ENCODE measurements around the gene GPSM1. TPM values are rescaled to one million over a fixed set of nuclear protein-coding genes. Genes with fewer than 3 reads are reported as not detected.

The GPSM1 gene
- total RNA-seq, 2 donors from 2014 or later: 15.8 to 23.1 TPM

- Histone ChIP-seq H3K36me3 (replicated peaks in 1 of 2; ENCODE audit: insufficient read depth in 1 of 2, low read depth in 2 of 2) (no peaks in the 10 kb centered on the region), H3K27ac (no peak overlapping the region), H3K4me3 (no peak overlapping the region), H3K4me1 (peaks cover 19% of the 10 kb centered on the region), H3K27me3 (no peaks in the 10 kb centered on the region), H3K9me3 (no peaks in the 10 kb centered on the region)
- intact Hi-C loops (cut with DNase I): no loop called here
- ATAC-seq (no peak), DNase-seq (no peak)
- TF ChIP-seq POLR2A (IDR thresholded peaks at IDR 0.05) (no peak), CTCF (IDR thresholded peaks at IDR 0.05) (no peak)
- WGBS, 2 donors: 80 to 83% methylated on average over 14 of the region's 14 CpGs
These were observed 33.8 kb upstream of the GPSM1 start for GRCh38 chr9:136293476-136294077.

- no peak for DNase-seq
- Histone ChIP-seq H3K4me1 (peaks cover 19% of the 10 kb centered on the region), H3K9me3 (no peaks in the 10 kb centered on the region), H3K36me3 (replicated peaks in 1 of 2; ENCODE audit: insufficient read depth in 1 of 2, low read depth in 2 of 2) (no peaks in the 10 kb centered on the region), H3K4me3 (no peak overlapping the region), H3K27me3 (no peaks in the 10 kb centered on the region), H3K27ac (no peak overlapping the region)
- WGBS, 2 donors: 70 to 81% methylated on average over 2 to 4 of the region's 5 CpGs
- intact Hi-C loops (cut with DNase I): no loop called here
- no peak for ATAC-seq
- no peak for TF ChIP-seq CTCF (IDR thresholded peaks at IDR 0.05)
- no peak for TF ChIP-seq POLR2A (IDR thresholded peaks at IDR 0.05)
These were observed 32.9 kb upstream of the GPSM1 start for GRCh38 chr9:136294437-136294836.

GRCh38 chr9:136295055-136295454 is 32.3 kb upstream of the GPSM1 start:
- Histone ChIP-seq H3K4me3 (no peak overlapping the region), H3K36me3 (replicated peaks in 1 of 2; ENCODE audit: insufficient read depth in 1 of 2, low read depth in 2 of 2) (no peaks in the 10 kb centered on the region), H3K4me1 (peaks cover 19% of the 10 kb centered on the region), H3K27ac (no peak overlapping the region), H3K9me3 (no peaks in the 10 kb centered on the region), H3K27me3 (no peaks in the 10 kb centered on the region)
- 83 to 85% methylated on average over 16 of the region's 16 CpGs for WGBS, 2 donors
- TF ChIP-seq CTCF (IDR thresholded peaks at IDR 0.05): no peak
- TF ChIP-seq POLR2A (IDR thresholded peaks at IDR 0.05): no peak
- DNase-seq: no peak
- no peak for ATAC-seq
- intact Hi-C loops (cut with DNase I): no loop called here

GRCh38 chr9:136295542-136296433 is 31.6 kb upstream of the GPSM1 start:
- ATAC-seq: no peak
- DNase-seq: no peak
- H3K27ac ChIP-seq: peak overlapping the region in 1 of 4 donors; percentile 80

More at GRCh38 chr9:136295542-136296433, 31.6 kb upstream of the GPSM1 start:
- H3K27me3 ChIP-seq: no peaks in the 10 kb centered on the region
- intact Hi-C loops (cut with DNase I): no loop called here
- H3K4me3 ChIP-seq: no peak overlapping the region
- H3K4me1 ChIP-seq: peaks cover 19% of the 10 kb centered on the region
- 52 to 56% methylated on average over 21 to 36 of the region's 37 CpGs for WGBS, 2 donors
- H3K9me3 ChIP-seq: no peaks in the 10 kb centered on the region
- no peaks in the 10 kb centered on the region for H3K36me3 ChIP-seq (replicated peaks in 1 of 2; ENCODE audit: insufficient read depth in 1 of 2, low read depth in 2 of 2)
- TF ChIP-seq CTCF (IDR thresholded peaks at IDR 0.05) (no peak), POLR2A (IDR thresholded peaks at IDR 0.05) (no peak)
